ENCODE data around the gene STAMBP. TPM values are rescaled to one million over a fixed set of nuclear protein-coding genes. Genes with fewer than 3 reads are reported as not detected.

STAMBP gene
- total and polyA plus RNA-seq, 2 of the 4 experiments (the other 2 are of a cell fraction): 29.7 to 38.7 TPM

DNA sequence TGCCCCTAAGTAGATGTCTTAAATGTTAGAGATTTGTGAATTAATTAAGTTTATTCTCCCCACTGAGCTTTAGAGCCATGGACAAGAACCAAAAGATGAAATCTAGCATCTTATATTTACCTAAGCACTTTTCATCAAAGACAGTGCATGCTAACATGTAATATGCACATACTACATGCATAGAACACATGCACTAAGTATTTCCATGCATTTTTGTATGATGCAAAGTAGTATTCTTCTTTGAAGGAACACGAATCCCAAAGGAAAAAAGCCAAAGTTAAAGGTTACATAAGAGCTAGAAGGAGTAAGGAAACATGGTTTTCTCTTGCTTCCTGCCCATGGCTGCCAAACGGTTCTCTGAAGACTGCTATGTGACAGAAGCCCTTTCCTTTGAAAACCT lies 15.3 kb downstream of the STAMBP start:
- intact Hi-C loops (cut with micrococcal nuclease) (no loop called here), in situ Hi-C loops (cut with MboI; ENCODE audit: low sequenced_read_pairs) (loop anchor here (25.0 kb wide), 1 partner anchor 293 kb away; the partner anchor contains the start of gene BOLA3), dilution Hi-C loops (cut with HindIII; ENCODE audit: low sequenced_read_pairs, unreplicated experiment) (loop anchor here (25.0 kb wide), 1 partner anchor 268 kb away; no protein-coding TSS in a partner anchor)
- Histone ChIP-seq H4K8ac (ENCODE audit: low read depth in 2 of 2, low read length in 2 of 2) (no peak overlapping the region), H3K9me3 (ENCODE audit: control insufficient read depth, insufficient read depth, low read length) (no peaks in the 10 kb centered on the region), H3K14ac (replicated peaks; ENCODE audit: low read depth, low read length) (no peak overlapping the region), H3K4me2 (ENCODE audit: low read depth, low read length) (no peak overlapping the region), H3K9ac (ENCODE audit: low read depth, low read length) (no peak overlapping the region), H3K18ac (ENCODE audit: low read depth, low read length) (no peak overlapping the region), H2BK20ac (ENCODE audit: low read depth, low read length) (no peak overlapping the region), H3K4me3 (ENCODE audit: insufficient read depth, low read depth, low read length) (no peak overlapping the region), H3K36me3 (ENCODE audit: control insufficient read depth, insufficient read depth, low read length) (peaks cover 35% of the 10 kb centered on the region), H2AK5ac (ENCODE audit: low read depth, low read length) (no peak overlapping the region), H2BK15ac (ENCODE audit: low read depth, low read length) (no peak overlapping the region), H4K20me1 (ENCODE audit: insufficient read depth, low read length) (no peaks in the 10 kb centered on the region; the same call in 1 of the 2 replicates), H2AK9ac (replicated peaks; ENCODE audit: low read depth, low read length, poor library complexity) (no peak overlapping the region), H3K23ac (ENCODE audit: low read depth, low read length) (no peak overlapping the region), H2AFZ (replicated peaks; ENCODE audit: low read length, poor library complexity) (no peak overlapping the region), H3K9me1 (ENCODE audit: insufficient read depth, low read length) (peaks cover 3% of the 10 kb centered on the region; the same call in 1 of the 2 replicates), H4K91ac (ENCODE audit: insufficient read depth, low read depth, low read length) (no peak overlapping the region), H3K4me1 (ENCODE audit: control insufficient read depth, insufficient read depth, low read length) (peaks cover 2% of the 10 kb centered on the region; the same call in 1 of the 2 replicates), H4K5ac (ENCODE audit: low read depth, low read length) (no peak overlapping the region), H2BK5ac (ENCODE audit: low read depth, low read length, poor library complexity, severe bottlenecking) (no peak overlapping the region), H3K27me3 (ENCODE audit: control insufficient read depth, insufficient read depth, low read length) (no peaks in the 10 kb centered on the region), H3K79me1 (ENCODE audit: low read depth in 1 of 2, low read length in 2 of 2) (peaks cover 0 to 19% of the 10 kb centered on the region in 2 experiments; a peak in 3 of 4 replicates), H3K56ac (ENCODE audit: extremely low read depth, insufficient read depth, low read length) (no peak overlapping the region), H3K27ac (ENCODE audit: insufficient read depth, low read length) (no peak overlapping the region), H3K4ac (ENCODE audit: low read depth, low read length) (no peak overlapping the region), H2BK120ac (ENCODE audit: low read depth, low read length) (no peak overlapping the region)
- no peak for DNase-seq
- ChIA-PET POLR2A (ENCODE audit: unreplicated experiment) (interaction anchor here (0.6 kb wide), 1 partner anchor 53 kb away, joined by 3 read pairs; no protein-coding TSS in a partner anchor), CTCF (interaction anchor here (1.4 kb wide), 1 partner anchor 15 kb away, joined by 5 read pairs; no protein-coding TSS in a partner anchor)
- no TSS peak for BruUV-seq (replicated peaks)
- ATAC-seq (ENCODE audit: low read depth): no peak
- no CpG with 5 or more reads among the region's 2 CpGs for WGBS, 2 experiments (ENCODE audit: extremely low coverage in 2 of 2, insufficient read length in 1 of 2)
- TF ChIP-seq RAD21 (IDR thresholded peaks at IDR 0.05; ENCODE audit: low read length) (no peak), MAZ (IDR thresholded peaks at IDR 0.05; ENCODE audit: borderline replicate concordance, low read depth, low read length) (no peak), MXI1 (IDR thresholded peaks at IDR 0.05; ENCODE audit: borderline replicate concordance, low read depth, low read length) (no peak), POLR2A (IDR thresholded peaks at IDR 0.05; ENCODE audit: low read depth, low read length) (no peak), BHLHE40 (IDR thresholded peaks at IDR 0.05; ENCODE audit: low read depth, low read length) (no peak), CHD1 (IDR thresholded peaks at IDR 0.05; ENCODE audit: low read depth, low read length) (no peak), FOS (IDR thresholded peaks at IDR 0.05; ENCODE audit: low read depth, low read length) (no peak), CEBPB (IDR thresholded peaks at IDR 0.05; ENCODE audit: low read depth, low read length) (no peak), RFX5 (IDR thresholded peaks at IDR 0.05; ENCODE audit: low read depth, low read length) (no peak)
- TF ChIP-seq, protein P1, sequence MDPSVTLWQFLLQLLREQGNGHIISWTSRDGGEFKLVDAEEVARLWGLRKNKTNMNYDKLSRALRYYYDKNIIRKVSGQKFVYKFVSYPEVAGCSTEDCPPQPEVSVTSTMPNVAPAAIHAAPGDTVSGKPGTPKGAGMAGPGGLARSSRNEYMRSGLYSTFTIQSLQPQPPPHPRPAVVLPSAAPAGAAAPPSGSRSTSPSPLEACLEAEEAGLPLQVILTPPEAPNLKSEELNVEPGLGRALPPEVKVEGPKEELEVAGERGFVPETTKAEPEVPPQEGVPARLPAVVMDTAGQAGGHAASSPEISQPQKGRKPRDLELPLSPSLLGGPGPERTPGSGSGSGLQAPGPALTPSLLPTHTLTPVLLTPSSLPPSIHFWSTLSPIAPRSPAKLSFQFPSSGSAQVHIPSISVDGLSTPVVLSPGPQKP (IDR thresholded peaks at IDR 0.05; ENCODE audit: borderline replicate concordance, low read depth, low read length): no peak
- TF ChIP-seq, protein P2, sequence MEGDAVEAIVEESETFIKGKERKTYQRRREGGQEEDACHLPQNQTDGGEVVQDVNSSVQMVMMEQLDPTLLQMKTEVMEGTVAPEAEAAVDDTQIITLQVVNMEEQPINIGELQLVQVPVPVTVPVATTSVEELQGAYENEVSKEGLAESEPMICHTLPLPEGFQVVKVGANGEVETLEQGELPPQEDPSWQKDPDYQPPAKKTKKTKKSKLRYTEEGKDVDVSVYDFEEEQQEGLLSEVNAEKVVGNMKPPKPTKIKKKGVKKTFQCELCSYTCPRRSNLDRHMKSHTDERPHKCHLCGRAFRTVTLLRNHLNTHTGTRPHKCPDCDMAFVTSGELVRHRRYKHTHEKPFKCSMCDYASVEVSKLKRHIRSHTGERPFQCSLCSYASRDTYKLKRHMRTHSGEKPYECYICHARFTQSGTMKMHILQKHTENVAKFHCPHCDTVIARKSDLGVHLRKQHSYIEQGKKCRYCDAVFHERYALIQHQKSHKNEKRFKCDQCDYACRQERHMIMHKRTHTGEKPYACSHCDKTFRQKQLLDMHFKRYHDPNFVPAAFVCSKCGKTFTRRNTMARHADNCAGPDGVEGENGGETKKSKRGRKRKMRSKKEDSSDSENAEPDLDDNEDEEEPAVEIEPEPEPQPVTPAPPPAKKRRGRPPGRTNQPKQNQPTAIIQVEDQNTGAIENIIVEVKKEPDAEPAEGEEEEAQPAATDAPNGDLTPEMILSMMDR (conservative IDR thresholded peaks at IDR 0.05; ENCODE audit: low read depth, low read length): no peak
- TF ChIP-seq, protein P3, sequence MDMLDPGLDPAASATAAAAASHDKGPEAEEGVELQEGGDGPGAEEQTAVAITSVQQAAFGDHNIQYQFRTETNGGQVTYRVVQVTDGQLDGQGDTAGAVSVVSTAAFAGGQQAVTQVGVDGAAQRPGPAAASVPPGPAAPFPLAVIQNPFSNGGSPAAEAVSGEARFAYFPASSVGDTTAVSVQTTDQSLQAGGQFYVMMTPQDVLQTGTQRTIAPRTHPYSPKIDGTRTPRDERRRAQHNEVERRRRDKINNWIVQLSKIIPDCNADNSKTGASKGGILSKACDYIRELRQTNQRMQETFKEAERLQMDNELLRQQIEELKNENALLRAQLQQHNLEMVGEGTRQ (IDR thresholded peaks at IDR 0.05; ENCODE audit: low read depth, low read length): no peak

Measured in IMR-90 (cell line).